Neural cell (in vitro differentiated cells): ENCODE data around the gene LAMC2. TPM values are rescaled to one million over a fixed set of nuclear protein-coding genes. Genes with fewer than 3 reads are reported as not detected.

Experiments used
- H2AFZ ChIP-seq: fragments of 200-600, 300-800 bp; sonication (generic), shearing (Covaris generic); 2 replicates; pipeline ENCODE4 v1.6.0; 2014; ENCODE audit warnings: low read depth, mild to moderate bottlenecking, antibody characterized with exemption, low read length, moderate library complexity
- H3F3A ChIP-seq: fragments of 200-600 bp; shearing (Covaris generic); 2 replicates; pipeline ENCODE4 v1.6.1; 2016; ENCODE audit warnings: mild to moderate bottlenecking, moderate library complexity, mixed read lengths, antibody characterized with exemption, low read length; ENCODE audit not compliant: insufficient read depth, poor library complexity, severe bottlenecking
- H3K27ac ChIP-seq: fragments of 200-600, 300-800 bp; sonication (generic), shearing (Covaris generic); 2 replicates; pipeline ENCODE4 v1.5.1; 2014; ENCODE audit warnings: mild to moderate bottlenecking, low read length, moderate library complexity
- H3K27me3 ChIP-seq: fragments of 300-800, 200-600 bp; sonication (generic), shearing (Covaris generic); 2 replicates; pipeline ENCODE4 v1.6.0; 2014; ENCODE audit warnings: mild to moderate bottlenecking, low read depth, low read length, moderate library complexity; ENCODE audit not compliant: insufficient read depth
- H3K36me3 ChIP-seq: fragments of 300-800, 200-600 bp; sonication (generic), shearing (Covaris generic); 2 replicates; pipeline ENCODE4 v1.5.1; 2014; ENCODE audit warnings: mild to moderate bottlenecking, antibody characterized with exemption, low read length, moderate library complexity; ENCODE audit not compliant: insufficient read depth
- H3K4me2 ChIP-seq: fragments of 300-800, 200-600 bp; sonication (generic), shearing (Covaris generic); 2 replicates; pipeline ENCODE4 v1.6.0; 2014; ENCODE audit warnings: mild to moderate bottlenecking, low read length
- H3K4me3 ChIP-seq: fragments of 300-800, 200-600 bp; sonication (generic), shearing (Covaris generic); 2 replicates; pipeline ENCODE4 v1.5.1; 2014; ENCODE audit warnings: mild to moderate bottlenecking, low read length, moderate library complexity
- H3K79me2 ChIP-seq: fragments of 200-600 bp; shearing (Covaris generic); replicated peaks from 2 replicates; pipeline ENCODE4 v1.6.0; 2014; ENCODE audit warnings: mild to moderate bottlenecking, low read length, moderate library complexity; ENCODE audit not compliant: insufficient read depth
- H3K9ac ChIP-seq: fragments of 300-800, 200-600 bp; sonication (generic), shearing (Covaris generic); 2 replicates; pipeline ENCODE4 v1.6.1; 2016; ENCODE audit warnings: mild to moderate bottlenecking, low read length, mixed read lengths
- H3K9me2 ChIP-seq: fragments of 200-600 bp; shearing (Covaris generic); 2 replicates; pipeline ENCODE4 v1.6.1; 2016; ENCODE audit warnings: mild to moderate bottlenecking, low read length, mixed read lengths; ENCODE audit not compliant: insufficient read depth
- H3K9me3 ChIP-seq: fragments of 200-600, 300-800 bp; sonication (generic), shearing (Covaris generic); 2 replicates; pipeline ENCODE4 v1.6.1; 2016; ENCODE audit warnings: mild to moderate bottlenecking, mixed run types, low read length, moderate library complexity, mixed read lengths
- H4K20me1 ChIP-seq: fragments of 200-600 bp; shearing (Covaris generic); 2 replicates; pipeline ENCODE4 v1.6.1; 2016; ENCODE audit warnings: mild to moderate bottlenecking, mixed run types; ENCODE audit not compliant: insufficient read depth
- EP300 ChIP-seq: fragments of 450-650 bp; conservative IDR thresholded peaks from 2 replicates; pipeline ENCODE4 v1.6.1; 2014; ENCODE audit warnings: antibody characterized with exemption, mild to moderate bottlenecking, moderate library complexity; ENCODE audit not compliant: poor library complexity, severe bottlenecking
- EZH2 ChIP-seq: fragments of 200-600, 300-800 bp; shearing (Covaris generic), sonication (generic); IDR thresholded peaks from 2 replicates; pipeline ENCODE4 v1.6.1; 2014; ENCODE audit warnings: antibody characterized with exemption, low read length, borderline replicate concordance, mild to moderate bottlenecking; ENCODE audit not compliant: insufficient read depth, poor library complexity, severe bottlenecking
- MXI1 ChIP-seq: fragments of 450-650 bp; conservative IDR thresholded peaks from 2 replicates; pipeline ENCODE4 v1.6.1; 2014; ENCODE audit warnings: antibody characterized with exemption, mild to moderate bottlenecking; ENCODE audit not compliant: poor library complexity, severe bottlenecking
- POLR2AphosphoS5 ChIP-seq: IDR thresholded peaks from 2 replicates; pipeline ENCODE4 v1.6.1; 2012
- RAD21 ChIP-seq: fragments of 450-650 bp; conservative IDR thresholded peaks from 2 replicates; pipeline ENCODE4 v1.6.1; 2014; ENCODE audit warnings: antibody characterized with exemption, mild to moderate bottlenecking, moderate library complexity
- SMC3 ChIP-seq: fragments of 450-650 bp; conservative IDR thresholded peaks from 2 replicates; pipeline ENCODE4 v1.6.1; 2014; ENCODE audit warnings: antibody characterized with exemption, mild to moderate bottlenecking, moderate library complexity; ENCODE audit not compliant: poor library complexity
- TAF1 ChIP-seq: IDR thresholded peaks from 2 replicates; pipeline ENCODE4 v1.6.1; 2012; ENCODE audit warnings: low read depth
- polyA plus RNA-seq: library from polyadenylated mRNA; depleted of rRNA; stranded (reverse); fragments of >200 nt; gene quantifications from 2 replicates; pipeline ENCODE4 v1.2.3, GENCODE V29; 2014
- TF ChIP-seq, protein P1 (sequence below): IDR thresholded peaks from 2 replicates; pipeline ENCODE4 v1.6.1; 2012; ENCODE audit warnings: borderline replicate concordance
- TF ChIP-seq, protein P2 (sequence below): fragments of 450-650 bp; IDR thresholded peaks from 2 replicates; pipeline ENCODE4 v1.5.1; 2014; ENCODE audit warnings: antibody characterized with exemption, mild to moderate bottlenecking, moderate library complexity; ENCODE audit not compliant: poor library complexity, severe bottlenecking

LAMC2 gene
- polyA plus RNA-seq, 1 donor from 2014 or later = 0.67 TPM

DNA sequence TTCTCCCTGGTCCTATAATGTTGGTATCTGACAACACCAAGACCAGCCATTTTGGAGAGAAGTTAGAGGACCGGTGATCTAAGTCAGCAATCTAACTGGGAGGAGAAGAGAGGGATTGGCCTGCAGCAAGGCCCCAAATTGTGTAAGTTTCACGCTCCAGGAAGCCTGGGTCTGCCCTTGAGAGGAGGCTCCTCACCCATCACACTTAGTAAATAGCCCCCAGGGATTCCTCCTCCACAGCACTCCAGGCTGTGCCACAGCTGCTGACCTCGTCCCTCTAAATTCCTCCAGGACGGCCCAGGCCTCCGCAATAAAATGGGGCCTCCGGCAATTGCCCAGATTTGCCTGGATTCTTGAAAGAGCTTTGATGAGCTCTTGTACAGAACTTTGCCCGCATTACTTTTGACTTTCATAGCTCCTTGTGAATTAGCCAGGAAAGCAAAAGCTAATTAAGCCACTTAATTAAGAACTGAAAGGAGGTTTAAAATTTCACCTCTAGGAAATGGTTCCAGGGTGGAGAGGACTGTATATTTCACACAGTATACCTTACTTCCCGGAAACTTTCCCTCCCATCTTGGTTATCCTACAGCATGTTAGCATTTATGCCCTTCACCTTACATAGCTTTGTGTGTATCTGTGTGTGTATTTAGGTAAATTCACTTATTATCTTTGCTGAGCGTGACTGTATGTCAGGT lies 90.5 kb downstream of the LAMC2 start:
- Histone ChIP-seq H2AFZ (no peak overlapping the region), H3K4me3 (no peak overlapping the region), H3F3A (no peaks in the 10 kb centered on the region), H3K9ac (no peak overlapping the region), H3K4me2 (no peak overlapping the region), H3K9me2 (no peaks in the 10 kb centered on the region), H3K27ac (no peak overlapping the region), H3K9me3 (no peaks in the 10 kb centered on the region), H3K79me2 (no peaks in the 10 kb centered on the region), H3K27me3 (no peaks in the 10 kb centered on the region), H4K20me1 (no peaks in the 10 kb centered on the region), H3K36me3 (peaks cover 9% of the 10 kb centered on the region)
- TF ChIP-seq TAF1 (no peak), RAD21 (no peak), EP300 (no peak)
- TF ChIP-seq, protein P1, sequence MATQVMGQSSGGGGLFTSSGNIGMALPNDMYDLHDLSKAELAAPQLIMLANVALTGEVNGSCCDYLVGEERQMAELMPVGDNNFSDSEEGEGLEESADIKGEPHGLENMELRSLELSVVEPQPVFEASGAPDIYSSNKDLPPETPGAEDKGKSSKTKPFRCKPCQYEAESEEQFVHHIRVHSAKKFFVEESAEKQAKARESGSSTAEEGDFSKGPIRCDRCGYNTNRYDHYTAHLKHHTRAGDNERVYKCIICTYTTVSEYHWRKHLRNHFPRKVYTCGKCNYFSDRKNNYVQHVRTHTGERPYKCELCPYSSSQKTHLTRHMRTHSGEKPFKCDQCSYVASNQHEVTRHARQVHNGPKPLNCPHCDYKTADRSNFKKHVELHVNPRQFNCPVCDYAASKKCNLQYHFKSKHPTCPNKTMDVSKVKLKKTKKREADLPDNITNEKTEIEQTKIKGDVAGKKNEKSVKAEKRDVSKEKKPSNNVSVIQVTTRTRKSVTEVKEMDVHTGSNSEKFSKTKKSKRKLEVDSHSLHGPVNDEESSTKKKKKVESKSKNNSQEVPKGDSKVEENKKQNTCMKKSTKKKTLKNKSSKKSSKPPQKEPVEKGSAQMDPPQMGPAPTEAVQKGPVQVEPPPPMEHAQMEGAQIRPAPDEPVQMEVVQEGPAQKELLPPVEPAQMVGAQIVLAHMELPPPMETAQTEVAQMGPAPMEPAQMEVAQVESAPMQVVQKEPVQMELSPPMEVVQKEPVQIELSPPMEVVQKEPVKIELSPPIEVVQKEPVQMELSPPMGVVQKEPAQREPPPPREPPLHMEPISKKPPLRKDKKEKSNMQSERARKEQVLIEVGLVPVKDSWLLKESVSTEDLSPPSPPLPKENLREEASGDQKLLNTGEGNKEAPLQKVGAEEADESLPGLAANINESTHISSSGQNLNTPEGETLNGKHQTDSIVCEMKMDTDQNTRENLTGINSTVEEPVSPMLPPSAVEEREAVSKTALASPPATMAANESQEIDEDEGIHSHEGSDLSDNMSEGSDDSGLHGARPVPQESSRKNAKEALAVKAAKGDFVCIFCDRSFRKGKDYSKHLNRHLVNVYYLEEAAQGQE = no peak

GRCh38 chr1:183277821-183278738 lies 92.0 kb downstream of the LAMC2 start:
- no peak overlapping the region for H3K4me3 ChIP-seq
- H3K9me2 ChIP-seq = no peaks in the 10 kb centered on the region
- no peak overlapping the region for H2AFZ ChIP-seq
- H3K79me2 ChIP-seq = no peaks in the 10 kb centered on the region
- no peak overlapping the region for H3K9ac ChIP-seq
- no peak overlapping the region for H3K4me2 ChIP-seq
- peaks cover 9% of the 10 kb centered on the region for H3K36me3 ChIP-seq
- TF ChIP-seq SMC3 = no peak
- TF ChIP-seq POLR2AphosphoS5 = no peak
- TF ChIP-seq TAF1 = no peak
- TF ChIP-seq EP300 = no peak
- no peak for TF ChIP-seq MXI1
- no peak for TF ChIP-seq RAD21
- no peak for TF ChIP-seq EZH2
- TF ChIP-seq, protein P2, sequence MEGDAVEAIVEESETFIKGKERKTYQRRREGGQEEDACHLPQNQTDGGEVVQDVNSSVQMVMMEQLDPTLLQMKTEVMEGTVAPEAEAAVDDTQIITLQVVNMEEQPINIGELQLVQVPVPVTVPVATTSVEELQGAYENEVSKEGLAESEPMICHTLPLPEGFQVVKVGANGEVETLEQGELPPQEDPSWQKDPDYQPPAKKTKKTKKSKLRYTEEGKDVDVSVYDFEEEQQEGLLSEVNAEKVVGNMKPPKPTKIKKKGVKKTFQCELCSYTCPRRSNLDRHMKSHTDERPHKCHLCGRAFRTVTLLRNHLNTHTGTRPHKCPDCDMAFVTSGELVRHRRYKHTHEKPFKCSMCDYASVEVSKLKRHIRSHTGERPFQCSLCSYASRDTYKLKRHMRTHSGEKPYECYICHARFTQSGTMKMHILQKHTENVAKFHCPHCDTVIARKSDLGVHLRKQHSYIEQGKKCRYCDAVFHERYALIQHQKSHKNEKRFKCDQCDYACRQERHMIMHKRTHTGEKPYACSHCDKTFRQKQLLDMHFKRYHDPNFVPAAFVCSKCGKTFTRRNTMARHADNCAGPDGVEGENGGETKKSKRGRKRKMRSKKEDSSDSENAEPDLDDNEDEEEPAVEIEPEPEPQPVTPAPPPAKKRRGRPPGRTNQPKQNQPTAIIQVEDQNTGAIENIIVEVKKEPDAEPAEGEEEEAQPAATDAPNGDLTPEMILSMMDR = no peak
- TF ChIP-seq, protein P1 = no peak
- H3K9me3 ChIP-seq = no peaks in the 10 kb centered on the region
- H3F3A ChIP-seq = no peaks in the 10 kb centered on the region
- H3K27ac ChIP-seq = no peak overlapping the region
- no peaks in the 10 kb centered on the region for H4K20me1 ChIP-seq
- no peaks in the 10 kb centered on the region for H3K27me3 ChIP-seq
